Right lobe of liver (tissue), 6 donors: Measurements from ENCODE around the gene ATCAY. TPM values are rescaled to one million over a fixed set of nuclear protein-coding genes. Genes with fewer than 3 reads are reported as not detected.

Experiments
- ATAC-seq, 4 donors: fragments of 200-7000 bp; cut with Tn5 transposase; one replicate each; pipeline ENCODE4 v1.9.1; 2020; ENCODE audit warnings: mild to moderate bottlenecking in 4 of 4, moderate library complexity in 4 of 4
- DNase-seq, 3 donors: peaks; one replicate each; pipeline ENCODE4 v3.0.0-alpha.2; 2020
- H3K27ac ChIP-seq, 3 donors: fragments of 200-600 bp; one replicate each; pipeline ENCODE4 v1.8.0; 2022
- H3K27me3 ChIP-seq, 2 donors: fragments of 200-600 bp; one replicate each; pipeline ENCODE4 v1.8.0; 2022
- H3K36me3 ChIP-seq, 4 donors: fragments of 200-600 bp; sonication (generic) in 1 of 4; one replicate each; pipeline versions ENCODE4 v1.5.1 to v1.8.0; 2017 to 2022; ENCODE audit warnings: control low read depth in 1 of 4
- H3K4me1 ChIP-seq, 4 donors: fragments of 200-600 bp; sonication (generic) in 1 of 4; one replicate each; pipeline versions ENCODE4 v1.5.1 to v1.8.0; 2017 to 2022; ENCODE audit warnings: control low read depth in 1 of 4
- H3K4me3 ChIP-seq, 3 donors: fragments of 200-600 bp; one replicate each; pipeline ENCODE4 v1.8.0; 2022
- H3K9me3 ChIP-seq, 4 donors: fragments of 200-600 bp; sonication (generic) in 1 of 4; one replicate each; pipeline versions ENCODE4 v1.5.1 to v1.8.0; 2017 to 2022; ENCODE audit warnings: control low read depth in 1 of 4
- CTCF ChIP-seq, 4 donors: fragments of 200-600 bp in 3 of 4; fragments of 450-650 bp in 1 of 4; IDR thresholded peaks; one replicate each; pipeline versions ENCODE4 v1.5.1 to v1.8.0; 2016 to 2022; ENCODE audit warnings: antibody characterized with exemption in 4 of 4, mild to moderate bottlenecking in 2 of 4
- POLR2A ChIP-seq: fragments of 450-650 bp; IDR thresholded peaks from one replicate; pipeline ENCODE4 v1.6.1; 2017; ENCODE audit warnings: antibody characterized with exemption, mild to moderate bottlenecking
- WGBS: methylation state at CpG from one replicate; pipeline ENCODE4 v1.1.6; 2018; ENCODE audit warnings: low coverage, low lambda C conversion rate; ENCODE audit not compliant: insufficient coverage; ENCODE audit errors: missing lambda C conversion rate; 5-methylcytosine and 5-hydroxymethylcytosine counted together
- intact Hi-C, 2 donors: fragments of 100-400 bp; cut with DNase I; formaldehyde crosslinking; loops; one replicate each; pipeline versions ENCODE4 v1.11.2 to v1.14.1; 2022
- total RNA-seq, 6 experiments: library from RNA; depleted of rRNA in 2 of 6; stranded (reverse); fragments of >200 nt in 2 of 6; fragmentation: NEBNext Ultra II Directional in 3 of 6; extraction: Animal tissue kit (Norgen Biotek cat#: 25700) in 3 of 6; gene quantifications; one replicate each; pipeline versions ENCODE4 v1.1.0 to v1.2.4, GENCODE V29; 2016 to 2023
- donor health status: DM: no; HTN: yes; CAD: no.
- donor health status: DM: no; HTN: no; CAD: no.
- donor health status: DM: no; HTN: no; CAD: no.
- donor health status: DM: no; HTN: yes; CAD: no.
- donor health status: DM: no; HTN: yes; CAD: no.

The ATCAY gene
- total RNA-seq, 6 experiments from 2014 or later = not detected

GRCh38 chr19:3838661-3839060 is 41.8 kb upstream of the ATCAY start:
- no peaks in the 10 kb centered on the region for H3K27me3 ChIP-seq
- H3K4me3 ChIP-seq = no peak overlapping the region
- no peak overlapping the region for H3K27ac ChIP-seq
- no peaks in the 10 kb centered on the region for H3K9me3 ChIP-seq
- TF ChIP-seq CTCF (IDR thresholded peaks at IDR 0.05) (no peak), POLR2A (no peak)
- ATAC-seq (no peak), DNase-seq (no peak)
- no peaks in the 10 kb centered on the region for H3K4me1 ChIP-seq
- no peaks in the 10 kb centered on the region for H3K36me3 ChIP-seq
- intact Hi-C loops = no loop called here
- WGBS = 68% methylated on average over 9 of the region's 13 CpGs

- H3K27me3 ChIP-seq = no peaks in the 10 kb centered on the region
- intact Hi-C loops = no loop called here
- no peaks in the 10 kb centered on the region for H3K9me3 ChIP-seq
- WGBS = 61% methylated on average over 13 of the region's 13 CpGs
- no peak overlapping the region for H3K27ac ChIP-seq
- no peaks in the 10 kb centered on the region for H3K36me3 ChIP-seq
- TF ChIP-seq CTCF (IDR thresholded peaks at IDR 0.05) = no peak
- TF ChIP-seq POLR2A = no peak
- no peak overlapping the region for H3K4me3 ChIP-seq
- H3K4me1 ChIP-seq = no peaks in the 10 kb centered on the region
- ATAC-seq (no peak), DNase-seq (no peak)
These were observed 40.5 kb upstream of the ATCAY start for GRCh38 chr19:3839941-3840340.

DNA sequence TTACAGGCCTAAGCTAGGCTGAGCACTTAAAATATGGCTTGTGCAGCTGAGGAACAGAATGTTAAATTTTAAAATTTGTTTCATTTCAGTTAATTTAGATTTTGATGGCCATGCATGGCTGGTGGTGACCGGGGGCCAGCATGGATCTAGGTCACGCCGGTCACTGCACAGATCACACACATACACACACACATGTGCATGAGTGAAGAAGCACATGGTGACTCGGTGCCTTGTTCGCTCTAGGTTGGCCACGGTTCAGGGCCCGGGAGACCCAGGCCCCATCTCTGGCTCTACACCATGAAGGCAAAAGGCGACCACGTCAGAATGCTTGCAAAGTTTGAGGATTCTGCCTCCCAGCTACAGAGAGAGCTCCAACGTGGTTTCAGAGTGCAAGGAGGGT is 39.7 kb upstream of the ATCAY start:
- H3K4me3 ChIP-seq = no peak overlapping the region
- WGBS = 67% methylated on average over 3 of the region's 10 CpGs
- H3K4me1 ChIP-seq = no peaks in the 10 kb centered on the region
- ATAC-seq (no peak), DNase-seq (no peak)
- H3K27me3 ChIP-seq = no peaks in the 10 kb centered on the region
- H3K27ac ChIP-seq = no peak overlapping the region
- no peaks in the 10 kb centered on the region for H3K9me3 ChIP-seq
- no peaks in the 10 kb centered on the region for H3K36me3 ChIP-seq
- no peak for TF ChIP-seq CTCF (IDR thresholded peaks at IDR 0.05)
- intact Hi-C loops = no loop called here

DNA sequence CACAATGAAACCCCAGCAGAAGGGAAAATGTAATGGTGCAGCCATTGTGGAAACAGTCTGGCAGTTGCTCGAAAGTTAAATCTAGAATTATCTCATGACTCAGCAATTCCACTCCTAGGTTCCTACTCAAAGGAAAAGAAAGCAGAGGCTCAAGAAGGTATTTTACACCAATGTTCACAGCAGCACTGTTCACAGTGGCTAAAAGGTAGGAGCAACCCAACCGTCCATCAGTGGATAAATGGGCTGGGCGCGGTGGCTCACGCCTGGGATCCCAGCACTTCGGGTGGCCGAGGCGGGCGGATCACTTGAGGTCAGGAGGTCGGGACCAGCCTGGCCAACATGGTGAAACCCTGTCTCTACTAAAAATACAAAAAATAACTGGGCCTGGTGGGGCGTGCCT is 37.5 kb upstream of the ATCAY start:
- Histone ChIP-seq H3K9me3 (no peaks in the 10 kb centered on the region), H3K4me3 (no peak overlapping the region), H3K27me3 (no peaks in the 10 kb centered on the region), H3K4me1 (no peaks in the 10 kb centered on the region), H3K27ac (no peak overlapping the region), H3K36me3 (no peaks in the 10 kb centered on the region)
- DNase-seq (no peak), ATAC-seq (no peak)
- TF ChIP-seq POLR2A (no peak), CTCF (IDR thresholded peaks at IDR 0.05) (no peak)
- WGBS = 77% methylated on average over 10 of the region's 11 CpGs
- intact Hi-C loops = no loop called here

- TF ChIP-seq CTCF (IDR thresholded peaks at IDR 0.05) (no peak), POLR2A (no peak)
- Histone ChIP-seq H3K9me3 (no peaks in the 10 kb centered on the region), H3K4me1 (no peaks in the 10 kb centered on the region), H3K27ac (no peak overlapping the region), H3K4me3 (no peak overlapping the region), H3K36me3 (no peaks in the 10 kb centered on the region), H3K27me3 (no peaks in the 10 kb centered on the region)
- 60% methylated on average over 1 of the region's 5 CpGs for WGBS
- no peak for DNase-seq
- ATAC-seq = no peak
- intact Hi-C loops = no loop called here
These were observed 35.9 kb upstream of the ATCAY start for GRCh38 chr19:3844596-3844995.
